Measurements from ENCODE around the gene ANKRD34C. TPM values are rescaled to one million over a fixed set of nuclear protein-coding genes. Genes with fewer than 3 reads are reported as not detected.

ANKRD34C gene
- total and polyA plus RNA-seq, 2 donors = not detected

- WGBS = 64% methylated on average over 7 of the region's 7 CpGs
- Histone ChIP-seq H3K4me3 (ENCODE audit: low read depth, low read length) (no peak overlapping the region), H3K36me3 (ENCODE audit: insufficient read depth) (no peaks in the 10 kb centered on the region), H3K27ac (ENCODE audit: low read depth) (no peak overlapping the region), H3K4me1 (ENCODE audit: insufficient read depth) (no peaks in the 10 kb centered on the region)
- no peak for DNase-seq (ENCODE audit: extremely low spot score)
These were observed 11.6 kb downstream of the ANKRD34C start for GRCh38 chr15:79294075-79294474.

GRCh38 chr15:79296583-79296982 lies 14.1 kb downstream of the ANKRD34C start:
- H3K4me3 ChIP-seq (ENCODE audit: low read depth, low read length) = no peak overlapping the region
- no peaks in the 10 kb centered on the region for H3K4me1 ChIP-seq (ENCODE audit: insufficient read depth)
- H3K27ac ChIP-seq (ENCODE audit: low read depth) = no peak overlapping the region
- 40% methylated on average over 4 of the region's 4 CpGs for WGBS
- no peaks in the 10 kb centered on the region for H3K36me3 ChIP-seq (ENCODE audit: insufficient read depth)
- DNase-seq (ENCODE audit: extremely low spot score) = no peak

- WGBS = 86% methylated on average over 7 of the region's 7 CpGs
- H3K4me1 ChIP-seq (ENCODE audit: insufficient read depth) = no peaks in the 10 kb centered on the region
- no peak overlapping the region for H3K4me3 ChIP-seq (ENCODE audit: low read depth, low read length)
- no peaks in the 10 kb centered on the region for H3K36me3 ChIP-seq (ENCODE audit: insufficient read depth)
- no peak overlapping the region for H3K27ac ChIP-seq (ENCODE audit: low read depth)
- DNase-seq (ENCODE audit: extremely low spot score) = no peak
These were observed 16.8 kb downstream of the ANKRD34C start for GRCh38 chr15:79299126-79299840.

- Histone ChIP-seq H3K4me1 (ENCODE audit: insufficient read depth) (no peaks in the 10 kb centered on the region), H3K36me3 (ENCODE audit: insufficient read depth) (no peaks in the 10 kb centered on the region), H3K27ac (ENCODE audit: low read depth) (no peak overlapping the region), H3K4me3 (ENCODE audit: low read depth, low read length) (no peak overlapping the region)
- DNase-seq (ENCODE audit: extremely low spot score) = no peak
- WGBS = 56% methylated on average over 1 of the region's 1 CpG
These were observed 17.3 kb downstream of the ANKRD34C start for GRCh38 chr15:79299841-79300235.

GRCh38 chr15:79307251-79307650 lies 24.7 kb downstream of the ANKRD34C start:
- Histone ChIP-seq H3K27ac (ENCODE audit: low read depth) (no peak overlapping the region), H3K4me3 (ENCODE audit: low read depth, low read length) (no peak overlapping the region), H3K36me3 (ENCODE audit: insufficient read depth) (no peaks in the 10 kb centered on the region), H3K4me1 (ENCODE audit: insufficient read depth) (no peaks in the 10 kb centered on the region)
- WGBS = 50% methylated on average over 4 of the region's 4 CpGs
- no peak for DNase-seq (ENCODE audit: extremely low spot score)

- WGBS = 40% methylated on average over 2 of the region's 2 CpGs
- no peak overlapping the region for H3K4me3 ChIP-seq (ENCODE audit: low read depth, low read length)
- no peaks in the 10 kb centered on the region for H3K36me3 ChIP-seq (ENCODE audit: insufficient read depth)
- no peaks in the 10 kb centered on the region for H3K4me1 ChIP-seq (ENCODE audit: insufficient read depth)
- H3K27ac ChIP-seq (ENCODE audit: low read depth) = no peak overlapping the region
- no peak for DNase-seq (ENCODE audit: extremely low spot score)
These were observed 26.4 kb downstream of the ANKRD34C start for GRCh38 chr15:79308874-79309273.

- peak; percentile 13 for DNase-seq (ENCODE audit: extremely low spot score)
- no peaks in the 10 kb centered on the region for H3K4me1 ChIP-seq (ENCODE audit: insufficient read depth)
- peak overlapping the region; percentile 78 for H3K4me3 ChIP-seq (ENCODE audit: low read depth, low read length)
These were observed 28.1 kb downstream of the ANKRD34C start for GRCh38 chr15:79310612-79310984.

GRCh38 chr15:79310985-79311900 lies 28.7 kb downstream of the ANKRD34C start, which contains the start of gene TMED3:
Gene TMED3, plus strand, starts transcription at chr15:79311112. Its CDS starts 138 bp downstream, at chr15:79311250.
- WGBS = under 1% methylated on average over 72 of the region's 76 CpGs
- H3K4me1 ChIP-seq (ENCODE audit: insufficient read depth) = no peaks in the 10 kb centered on the region
- peak within 1 kb of the TSS; percentile 78 for H3K4me3 ChIP-seq (ENCODE audit: low read depth, low read length)
- H3K27ac ChIP-seq (ENCODE audit: low read depth) = no peak within 1 kb of the TSS
- DNase-seq (ENCODE audit: extremely low spot score) = peak; percentile 21
- no peaks in the 10 kb centered on the region for H3K36me3 ChIP-seq (ENCODE audit: insufficient read depth)

More at GRCh38 chr15:79310612-79310984, 28.1 kb downstream of the ANKRD34C start:
- Histone ChIP-seq H3K36me3 (ENCODE audit: insufficient read depth) (no peaks in the 10 kb centered on the region), H3K27ac (ENCODE audit: low read depth) (no peak overlapping the region)
- WGBS = under 1% methylated on average over 17 of the region's 17 CpGs

GRCh38 chr15:79311901-79312553 lies 29.5 kb downstream of the ANKRD34C start:
- no peak for DNase-seq (ENCODE audit: extremely low spot score)
- H3K36me3 ChIP-seq (ENCODE audit: insufficient read depth) = no peaks in the 10 kb centered on the region
- H3K4me1 ChIP-seq (ENCODE audit: insufficient read depth) = no peaks in the 10 kb centered on the region
- 64% methylated on average over 8 of the region's 8 CpGs for WGBS
- no peak overlapping the region for H3K27ac ChIP-seq (ENCODE audit: low read depth)
- H3K4me3 ChIP-seq (ENCODE audit: low read depth, low read length) = peak overlapping the region; percentile 78

- DNase-seq (ENCODE audit: extremely low spot score) = no peak
- no peaks in the 10 kb centered on the region for H3K4me1 ChIP-seq (ENCODE audit: insufficient read depth)
- WGBS = 99% methylated on average over 1 of the region's 1 CpG
- H3K36me3 ChIP-seq (ENCODE audit: insufficient read depth) = no peaks in the 10 kb centered on the region
- no peak overlapping the region for H3K27ac ChIP-seq (ENCODE audit: low read depth)
- no peak overlapping the region for H3K4me3 ChIP-seq (ENCODE audit: low read depth, low read length)
These were observed 31.7 kb downstream of the ANKRD34C start for GRCh38 chr15:79314186-79314585.

- H3K4me1 ChIP-seq (ENCODE audit: insufficient read depth) = no peaks in the 10 kb centered on the region
- DNase-seq (ENCODE audit: extremely low spot score) = peak; percentile 33
- 89% methylated on average over 6 of the region's 6 CpGs for WGBS
These were observed 32.3 kb downstream of the ANKRD34C start for GRCh38 chr15:79314811-79315210.

GRCh38 chr15:79315623-79316328 lies 33.3 kb downstream of the ANKRD34C start:
- H3K27ac ChIP-seq (ENCODE audit: low read depth) = no peak overlapping the region
- 84% methylated on average over 10 of the region's 10 CpGs for WGBS
- no peak overlapping the region for H3K4me3 ChIP-seq (ENCODE audit: low read depth, low read length)
- H3K4me1 ChIP-seq (ENCODE audit: insufficient read depth) = no peaks in the 10 kb centered on the region
- no peak for DNase-seq (ENCODE audit: extremely low spot score)
- no peaks in the 10 kb centered on the region for H3K36me3 ChIP-seq (ENCODE audit: insufficient read depth)

More at GRCh38 chr15:79314811-79315210, 32.3 kb downstream of the ANKRD34C start:
- H3K27ac ChIP-seq (ENCODE audit: low read depth) = no peak overlapping the region
- no peaks in the 10 kb centered on the region for H3K36me3 ChIP-seq (ENCODE audit: insufficient read depth)
- no peak overlapping the region for H3K4me3 ChIP-seq (ENCODE audit: low read depth, low read length)

GRCh38 chr15:79316864-79317263 lies 34.3 kb downstream of the ANKRD34C start:
- H3K27ac ChIP-seq (ENCODE audit: low read depth) = no peak overlapping the region
- no peaks in the 10 kb centered on the region for H3K4me1 ChIP-seq (ENCODE audit: insufficient read depth)
- 83% methylated on average over 9 of the region's 9 CpGs for WGBS
- no peak overlapping the region for H3K4me3 ChIP-seq (ENCODE audit: low read depth, low read length)
- DNase-seq (ENCODE audit: extremely low spot score) = no peak
- no peaks in the 10 kb centered on the region for H3K36me3 ChIP-seq (ENCODE audit: insufficient read depth)

All from urinary bladder (tissue), 4 donors.